Esophagus (tissue), 2 donors: ENCODE data around the gene FOXS1. TPM values are rescaled to one million over a fixed set of nuclear protein-coding genes. Genes with fewer than 3 reads are reported as not detected.
A peak's percentile ranks its signal among the peaks of the same experiment; 100 is the strongest.

ENCODE experiments used
- H3K27ac ChIP-seq, 2 donors: one replicate each; pipeline ENCODE4 v1.5.1; 2013; ENCODE audit warnings: low read depth in 2 of 2, mild to moderate bottlenecking in 2 of 2, inconsistent platforms in 1 of 2, low read length in 1 of 2, moderate library complexity in 1 of 2
- H3K27me3 ChIP-seq, 2 donors: one replicate each; pipeline ENCODE4 v1.6.1; 2013; ENCODE audit warnings: low read length in 2 of 2, control low read depth in 1 of 2, mild to moderate bottlenecking in 1 of 2; ENCODE audit not compliant: insufficient read depth in 2 of 2, control insufficient read depth in 1 of 2
- H3K36me3 ChIP-seq, 2 donors: one replicate each; pipeline ENCODE4 v1.6.1; 2013; ENCODE audit warnings: low read length in 1 of 2; ENCODE audit not compliant: control insufficient read depth in 2 of 2, insufficient read depth in 2 of 2
- H3K4me1 ChIP-seq, 2 donors: one replicate each; pipeline ENCODE4 v1.6.1; 2013; ENCODE audit warnings: low read length in 1 of 2; ENCODE audit not compliant: control insufficient read depth in 2 of 2, insufficient read depth in 2 of 2
- H3K4me3 ChIP-seq, 2 donors: one replicate each; pipeline ENCODE4 v1.5.1; 2013; ENCODE audit warnings: low read length in 2 of 2, mild to moderate bottlenecking in 2 of 2, low read depth in 1 of 2, moderate library complexity in 1 of 2
- H3K9me3 ChIP-seq, 2 donors: one replicate each; pipeline ENCODE4 v1.6.1; 2013; ENCODE audit warnings: mild to moderate bottlenecking in 2 of 2, low read depth in 1 of 2, low read length in 1 of 2, moderate library complexity in 1 of 2; ENCODE audit not compliant: control insufficient read depth in 2 of 2, insufficient read depth in 1 of 2
- WGBS, 2 donors: extraction: QIAGEN DNeasy Blood & Tissue Kit; methylation state at CpG; one replicate each; pipeline ENCODE4 v1.1.7; 2013; 5-methylcytosine and 5-hydroxymethylcytosine counted together
- polyA plus RNA-seq, 2 donors: library from polyadenylated mRNA; stranded (reverse); fragments of 200-250 nt; gene quantifications; one replicate each; pipeline ENCODE4 v1.2.3, GENCODE V29; 2013
- donor health status: healthy with polysubstance abuse.
- donor health status: Bipolar disorder and iron deficiency.

FOXS1 gene
- polyA plus RNA-seq, 2 donors: 0.35 to 0.41 TPM

GRCh38 chr20:31853481-31853880, 8.1 kb upstream of the FOXS1 start:
- H3K4me1 ChIP-seq: peaks cover 5 to 18% of the 10 kb centered on the region in 2 donors
- no peaks in the 10 kb centered on the region for H3K36me3 ChIP-seq
- no peak overlapping the region for H3K4me3 ChIP-seq
- peaks cover 0 to 2% of the 10 kb centered on the region in 2 donors for H3K27me3 ChIP-seq
- whole genome bisulfite sequencing, 2 donors: 71 to 77% methylated on average over 7 of the region's 7 CpGs
- H3K9me3 ChIP-seq: no peaks in the 10 kb centered on the region
- H3K27ac ChIP-seq: no peak overlapping the region

GRCh38 chr20:31851240-31851955, 6.0 kb upstream of the FOXS1 start:
- Histone ChIP-seq H3K27me3 (no peaks in the 10 kb centered on the region), H3K36me3 (no peaks in the 10 kb centered on the region), H3K9me3 (no peaks in the 10 kb centered on the region), H3K4me1 (peaks cover 5 to 18% of the 10 kb centered on the region in 2 donors), H3K27ac (no peak overlapping the region), H3K4me3 (no peak overlapping the region)
- 71 to 74% methylated on average over 11 of the region's 11 CpGs for WGBS, 2 donors

- Histone ChIP-seq H3K9me3 (no peaks in the 10 kb centered on the region), H3K36me3 (no peaks in the 10 kb centered on the region), H3K4me1 (peaks cover 10 to 26% of the 10 kb centered on the region in 2 donors), H3K27ac (no peak overlapping the region), H3K4me3 (peak overlapping the region in 1 of 2 donors; percentile 12), H3K27me3 (no peaks in the 10 kb centered on the region)
- 22 to 26% methylated on average over 45 of the region's 45 CpGs for WGBS, 2 donors
These were observed 4.0 kb upstream of the FOXS1 start for GRCh38 chr20:31849306-31849930.

GRCh38 chr20:31848088-31848999, 2.9 kb upstream of the FOXS1 start:
- Histone ChIP-seq H3K27ac (no peak overlapping the region), H3K27me3 (no peaks in the 10 kb centered on the region), H3K9me3 (no peaks in the 10 kb centered on the region), H3K36me3 (no peaks in the 10 kb centered on the region), H3K4me1 (peaks cover 10 to 26% of the 10 kb centered on the region in 2 donors), H3K4me3 (no peak overlapping the region)
- 86 to 88% methylated on average over 32 of the region's 32 CpGs for WGBS, 2 donors

GRCh38 chr20:31846793-31847138, 1.4 kb upstream of the FOXS1 start:
- Histone ChIP-seq H3K9me3 (no peaks in the 10 kb centered on the region), H3K4me3 (no peak overlapping the region), H3K27ac (no peak overlapping the region), H3K36me3 (no peaks in the 10 kb centered on the region), H3K27me3 (no peaks in the 10 kb centered on the region), H3K4me1 (peaks cover 10 to 27% of the 10 kb centered on the region in 2 donors)
- WGBS, 2 donors: 79 to 84% methylated on average over 3 of the region's 3 CpGs

GRCh38 chr20:31844737-31845299, 586 bp downstream of the FOXS1 start:
- Histone ChIP-seq H3K4me1 (peaks cover 7 to 21% of the 10 kb centered on the region in 2 donors), H3K27ac (no peak overlapping the region), H3K4me3 (peak overlapping the region in 1 of 2 donors; percentile 9), H3K36me3 (no peaks in the 10 kb centered on the region), H3K27me3 (no peaks in the 10 kb centered on the region), H3K9me3 (no peaks in the 10 kb centered on the region)
- 78 to 85% methylated on average over 28 of the region's 28 CpGs for WGBS, 2 donors

GRCh38 chr20:31843881-31844280, 1.5 kb downstream of the FOXS1 start:
- Histone ChIP-seq H3K4me3 (no peak overlapping the region), H3K36me3 (no peaks in the 10 kb centered on the region)
- WGBS, 2 donors: 59 to 71% methylated on average over 5 of the region's 5 CpGs

GRCh38 chr20:31843288-31843687, 2.1 kb downstream of the FOXS1 start:
- Histone ChIP-seq H3K27ac (no peak overlapping the region), H3K4me3 (no peak overlapping the region)

More at GRCh38 chr20:31843881-31844280, 1.5 kb downstream of the FOXS1 start:
- Histone ChIP-seq H3K9me3 (no peaks in the 10 kb centered on the region), H3K27ac (no peak overlapping the region), H3K27me3 (no peaks in the 10 kb centered on the region), H3K4me1 (peaks cover 5 to 13% of the 10 kb centered on the region in 2 donors)

GRCh38 chr20:31842471-31843157, 2.8 kb downstream of the FOXS1 start:
- 65 to 66% methylated on average over 12 of the region's 12 CpGs for WGBS, 2 donors
- H3K36me3 ChIP-seq: no peaks in the 10 kb centered on the region
- H3K27me3 ChIP-seq: no peaks in the 10 kb centered on the region
- H3K27ac ChIP-seq: no peak overlapping the region
- peaks cover 8 to 13% of the 10 kb centered on the region in 2 donors for H3K4me1 ChIP-seq
- H3K4me3 ChIP-seq: no peak overlapping the region
- no peaks in the 10 kb centered on the region for H3K9me3 ChIP-seq

More at GRCh38 chr20:31843288-31843687, 2.1 kb downstream of the FOXS1 start:
- H3K9me3 ChIP-seq: no peaks in the 10 kb centered on the region
- no peaks in the 10 kb centered on the region for H3K36me3 ChIP-seq
- H3K27me3 ChIP-seq: no peaks in the 10 kb centered on the region
- 75 to 80% methylated on average over 6 of the region's 6 CpGs for WGBS, 2 donors
- peaks cover 7 to 13% of the 10 kb centered on the region in 2 donors for H3K4me1 ChIP-seq
